Body of pancreas (tissue), 4 donors: ENCODE data around the gene AGT.

Source experiments
- CTCF ChIP-seq, 7 experiments: fragments of 450-650 bp in 4 of 7; fragments of 200-600 bp in 3 of 7; sonication (generic) in 3 of 7; IDR thresholded peaks; one replicate each; pipeline ENCODE4 v1.5.1; 2016 to 2019; ENCODE audit warnings: antibody characterized with exemption in 7 of 7
- POLR2A ChIP-seq, 3 donors: fragments of 450-650 bp; IDR thresholded peaks; one replicate each; pipeline ENCODE4 v1.6.1; 2016; ENCODE audit warnings: antibody characterized with exemption in 3 of 3, mild to moderate bottlenecking in 2 of 3

GRCh38 chr1:230746617-230747016 lies 32.7 kb upstream of the AGT start:
- TF ChIP-seq POLR2A (IDR thresholded peaks at IDR 0.05) (no peak), CTCF (IDR thresholded peaks at IDR 0.05) (no peak)
